NT2/D1 (cell line): ENCODE measurements around the gene TMEM51.

Source experiments
- DNase-seq: peaks from one replicate; pipeline ENCODE4 v3.0.0-alpha.2; 2011; ENCODE audit warnings: low read depth, low spot score
- H3K27me3 ChIP-seq: 2 replicates; pipeline ENCODE4 v1.6.0; 2011; ENCODE audit warnings: mild to moderate bottlenecking; ENCODE audit not compliant: insufficient read length, insufficient read depth
- H3K36me3 ChIP-seq: 2 replicates; pipeline ENCODE4 v1.6.1; 2011; ENCODE audit warnings: mild to moderate bottlenecking, low read length, mixed read lengths; ENCODE audit not compliant: insufficient read depth, insufficient read length
- H3K4me1 ChIP-seq: 2 replicates; pipeline ENCODE4 v1.5.1; 2011; ENCODE audit not compliant: insufficient read depth, insufficient read length
- H3K4me3 ChIP-seq: 2 replicates; pipeline ENCODE4 v1.5.1; 2011; ENCODE audit warnings: low read depth; ENCODE audit not compliant: insufficient read length
- H3K9ac ChIP-seq: 2 replicates; pipeline ENCODE4 v1.6.0; 2011; ENCODE audit warnings: low read depth; ENCODE audit not compliant: insufficient read length
- H3K9me3 ChIP-seq: 2 replicates; pipeline ENCODE4 v1.5.1; 2011; ENCODE audit warnings: mild to moderate bottlenecking, low read length; ENCODE audit not compliant: insufficient read depth
- SUZ12 ChIP-seq: IDR thresholded peaks from 2 replicates; pipeline ENCODE4 v1.6.1; 2011; ENCODE audit not compliant: insufficient read length, insufficient read depth; ENCODE audit errors: extremely low read depth
- YY1 ChIP-seq: IDR thresholded peaks from 2 replicates; pipeline ENCODE4 v1.6.1; 2011; ENCODE audit not compliant: insufficient read length, insufficient read depth
- ZNF274 ChIP-seq: IDR thresholded peaks from 2 replicates; pipeline ENCODE4 v1.6.1; 2011; ENCODE audit warnings: mild to moderate bottlenecking, low read depth, low read length

TMEM51 gene

GRCh38 chr1:15212216-15212953, 58.8 kb downstream of the TMEM51 start:
- no peak for TF ChIP-seq ZNF274
- no peak for TF ChIP-seq YY1
- no peak for TF ChIP-seq SUZ12

GRCh38 chr1:15212954-15213291, 59.4 kb downstream of the TMEM51 start:
- Histone ChIP-seq H3K27me3 (no peaks in the 10 kb centered on the region), H3K9ac (no peak overlapping the region), H3K4me1 (peaks cover 4% of the 10 kb centered on the region), H3K4me3 (no peak overlapping the region), H3K9me3 (no peaks in the 10 kb centered on the region), H3K36me3 (peaks cover 5% of the 10 kb centered on the region)
- no peak for DNase-seq
- no peak for TF ChIP-seq YY1
- TF ChIP-seq ZNF274, result no peak
- no peak for TF ChIP-seq SUZ12

More at GRCh38 chr1:15212216-15212953, 58.8 kb downstream of the TMEM51 start:
- H3K9me3 ChIP-seq, result no peaks in the 10 kb centered on the region
- no peak overlapping the region for H3K4me3 ChIP-seq
- peaks cover 7% of the 10 kb centered on the region for H3K4me1 ChIP-seq
- peaks cover 5% of the 10 kb centered on the region for H3K36me3 ChIP-seq
- H3K27me3 ChIP-seq, result no peaks in the 10 kb centered on the region
- DNase-seq, result no peak
- H3K9ac ChIP-seq, result no peak overlapping the region

GRCh38 chr1:15213341-15213821, 59.8 kb downstream of the TMEM51 start:
- peaks cover 3% of the 10 kb centered on the region; the same call in 1 of the 2 replicates for H3K9me3 ChIP-seq
- TF ChIP-seq ZNF274 (no peak), SUZ12 (no peak), YY1 (no peak)
- H3K27me3 ChIP-seq, result no peaks in the 10 kb centered on the region
- DNase-seq, result no peak
- peaks cover 4% of the 10 kb centered on the region for H3K4me1 ChIP-seq
- no peak overlapping the region for H3K9ac ChIP-seq
- no peak overlapping the region for H3K4me3 ChIP-seq
- peaks cover 5% of the 10 kb centered on the region for H3K36me3 ChIP-seq

- no peak overlapping the region for H3K9ac ChIP-seq
- TF ChIP-seq YY1, result no peak
- TF ChIP-seq SUZ12, result no peak
- no peak for TF ChIP-seq ZNF274
- DNase-seq, result no peak
- H3K36me3 ChIP-seq, result peaks cover 5% of the 10 kb centered on the region
- peaks cover 4% of the 10 kb centered on the region for H3K4me1 ChIP-seq
- no peaks in the 10 kb centered on the region for H3K27me3 ChIP-seq
- no peak overlapping the region for H3K4me3 ChIP-seq
- peaks cover 10% of the 10 kb centered on the region; the same call in 1 of the 2 replicates for H3K9me3 ChIP-seq
Observed at GRCh38 chr1:15214527-15214926, 61.0 kb downstream of the TMEM51 start.

GRCh38 chr1:15215116-15215515, 61.6 kb downstream of the TMEM51 start:
- Histone ChIP-seq H3K36me3 (peaks cover 5% of the 10 kb centered on the region), H3K4me3 (no peak overlapping the region), H3K9me3 (peaks cover 10% of the 10 kb centered on the region; the same call in 1 of the 2 replicates), H3K4me1 (peaks cover 4% of the 10 kb centered on the region), H3K27me3 (no peaks in the 10 kb centered on the region), H3K9ac (no peak overlapping the region)
- no peak for DNase-seq
- TF ChIP-seq SUZ12, result no peak
- no peak for TF ChIP-seq YY1
- no peak for TF ChIP-seq ZNF274

GRCh38 chr1:15217654-15218053, 64.1 kb downstream of the TMEM51 start:
- Histone ChIP-seq H3K27me3 (no peaks in the 10 kb centered on the region), H3K4me3 (no peak overlapping the region), H3K36me3 (peaks cover 5% of the 10 kb centered on the region), H3K4me1 (peaks cover under 1% of the 10 kb centered on the region), H3K9me3 (peaks cover 10% of the 10 kb centered on the region; the same call in 1 of the 2 replicates), H3K9ac (no peak overlapping the region)
- TF ChIP-seq SUZ12 (no peak), YY1 (no peak), ZNF274 (no peak)
- no peak for DNase-seq
